Ramos (cell line): ENCODE measurements around the gene C1R.

ENCODE experiments used
- in situ Hi-C: fragments of 300-500 bp; cut with MboI; formaldehyde crosslinking; loops from one replicate; pipeline ENCODE4 v1.14.3; 2022; ENCODE audit warnings: low sequenced_read_pairs; ENCODE audit not compliant: unreplicated experiment

The C1R gene

DNA sequence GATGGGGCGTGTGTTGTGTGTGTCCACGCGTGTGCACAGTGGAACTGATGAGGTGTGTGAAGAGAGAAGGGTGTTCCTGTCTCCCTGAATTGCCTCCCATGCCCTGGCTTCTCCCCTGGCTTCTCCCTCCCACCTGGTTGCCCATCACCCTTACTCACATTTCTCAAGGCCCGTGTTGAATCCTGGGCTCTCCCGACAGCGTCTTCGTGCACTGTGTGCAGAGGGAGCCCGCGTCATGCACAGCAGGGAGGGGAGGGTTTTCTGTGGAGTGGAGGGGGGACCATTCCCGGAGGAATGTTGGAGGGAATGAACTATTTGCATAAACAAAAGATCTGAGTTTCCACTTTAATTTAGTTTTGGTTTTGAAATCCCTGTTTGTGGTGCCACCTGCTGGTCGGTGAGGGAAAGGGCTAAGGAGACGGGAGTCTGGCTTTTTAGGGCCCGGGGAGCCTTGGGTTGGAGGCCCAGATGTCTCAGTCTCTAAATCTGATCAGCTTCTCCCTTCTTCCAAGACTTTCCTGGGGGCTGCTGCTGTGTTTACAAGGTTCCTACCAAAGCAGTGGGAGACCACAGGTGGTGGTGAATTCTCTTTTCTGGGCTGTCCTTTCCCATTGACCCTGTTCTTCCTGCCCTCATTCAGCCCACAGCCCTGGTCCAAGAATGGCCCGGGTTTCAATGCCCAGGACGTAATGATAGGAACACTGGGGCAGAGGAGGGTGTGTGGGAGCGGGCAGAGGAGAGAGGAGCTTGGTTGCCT, at the start of gene C1R:
C1R (minus strand) TSS at position 217 of the 757 bp plus-strand sequence; CDS start at position 160, 57 bp downstream.
- in situ Hi-C loops: loop anchor here (5.0 kb wide), 1 partner anchor 160 kb away; no protein-coding TSS in a partner anchor

DNA sequence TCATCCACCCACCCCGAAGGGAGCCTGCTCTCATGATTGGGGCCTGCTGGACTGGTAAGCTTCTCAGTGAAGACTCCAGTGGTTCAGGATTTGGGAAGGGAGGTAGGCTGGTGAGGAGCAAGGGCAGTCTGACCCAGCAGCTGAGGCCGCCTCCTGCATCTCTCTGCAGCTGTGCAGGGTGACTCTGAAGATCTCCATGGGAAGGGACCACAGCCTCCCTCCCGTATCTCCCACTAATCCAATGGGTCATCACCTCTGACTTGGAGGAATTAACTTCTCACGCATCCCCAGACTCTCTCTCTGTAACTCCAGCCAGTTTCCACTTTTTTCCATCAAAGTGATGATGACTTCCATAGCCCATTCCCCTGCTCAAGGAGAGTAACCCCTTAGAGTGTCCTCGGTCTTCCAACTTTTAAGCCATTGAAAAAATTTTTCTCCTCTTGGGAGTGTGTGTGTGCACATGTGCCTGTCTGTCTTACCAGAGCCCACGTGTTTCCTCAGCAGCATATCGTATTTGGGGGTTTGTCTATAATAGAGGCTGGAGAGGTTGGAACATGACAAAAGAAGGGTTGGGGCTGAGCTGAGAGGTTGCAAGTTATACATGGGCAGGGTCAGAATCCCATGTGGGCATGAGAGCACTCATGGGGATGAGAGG, 49.2 kb upstream of the C1R start:
- in situ Hi-C loops: no loop called here

DNA sequence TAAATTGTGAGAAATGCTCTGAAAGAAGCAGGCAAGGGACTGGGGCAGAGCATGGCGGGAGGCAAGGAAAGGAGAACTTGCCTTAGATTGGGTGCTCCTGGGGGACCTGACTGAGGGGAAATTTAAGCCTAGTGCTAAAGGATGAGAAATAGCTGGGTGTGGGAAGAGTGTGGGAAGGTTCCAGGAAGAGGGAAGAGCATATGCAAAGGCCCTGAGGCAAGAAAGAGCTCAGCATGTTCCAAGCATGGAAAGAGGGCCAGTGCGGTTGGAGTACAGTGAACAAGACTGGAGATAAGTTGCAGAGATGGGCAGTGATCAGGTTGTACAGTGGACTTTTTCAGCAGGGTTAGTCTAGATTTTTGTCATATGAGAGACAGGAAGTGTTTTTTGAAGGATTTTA, 47.0 kb upstream of the C1R start:
- in situ Hi-C loops: no loop called here

DNA sequence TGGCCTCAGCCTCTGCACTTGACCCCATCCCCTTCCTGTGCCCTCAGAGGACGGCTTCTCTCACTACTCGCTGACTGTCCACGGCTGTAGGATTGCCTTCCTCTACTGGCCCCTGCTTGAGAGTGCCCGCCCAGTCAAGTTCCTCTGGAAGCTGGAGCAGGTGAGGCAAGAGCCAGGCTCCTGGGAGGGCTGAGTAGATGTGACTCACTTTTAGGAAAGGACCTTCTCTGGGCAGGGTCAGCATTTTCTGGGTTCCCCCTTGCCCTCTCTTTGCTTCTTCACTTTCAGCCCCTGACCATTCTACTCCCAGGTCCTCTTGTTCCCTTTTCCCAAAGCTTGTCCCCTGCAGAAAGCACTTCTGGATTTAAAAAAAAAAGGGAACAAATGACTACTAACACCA, 45.7 kb upstream of the C1R start:
- in situ Hi-C loops: no loop called here

DNA sequence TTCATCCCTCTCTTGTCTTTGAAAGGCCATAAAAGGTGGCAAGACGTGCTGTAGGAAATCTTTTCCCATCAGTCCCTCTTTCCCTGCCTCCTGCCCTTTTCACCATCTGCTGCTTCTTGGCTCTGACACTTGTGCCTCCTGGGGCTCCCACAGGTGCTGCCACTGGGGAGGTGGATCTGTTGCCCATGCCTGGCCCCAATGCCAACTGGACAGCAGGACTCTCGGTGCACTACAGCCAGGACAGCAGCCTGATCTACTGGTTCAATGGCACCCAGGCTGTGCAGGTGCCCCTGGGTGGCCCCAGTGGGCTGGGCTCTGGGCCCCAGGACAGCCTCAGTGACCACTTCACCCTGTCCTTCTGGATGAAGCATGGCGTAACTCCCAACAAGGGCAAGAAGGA, 44.4 kb upstream of the C1R start:
- in situ Hi-C loops: no loop called here

DNA sequence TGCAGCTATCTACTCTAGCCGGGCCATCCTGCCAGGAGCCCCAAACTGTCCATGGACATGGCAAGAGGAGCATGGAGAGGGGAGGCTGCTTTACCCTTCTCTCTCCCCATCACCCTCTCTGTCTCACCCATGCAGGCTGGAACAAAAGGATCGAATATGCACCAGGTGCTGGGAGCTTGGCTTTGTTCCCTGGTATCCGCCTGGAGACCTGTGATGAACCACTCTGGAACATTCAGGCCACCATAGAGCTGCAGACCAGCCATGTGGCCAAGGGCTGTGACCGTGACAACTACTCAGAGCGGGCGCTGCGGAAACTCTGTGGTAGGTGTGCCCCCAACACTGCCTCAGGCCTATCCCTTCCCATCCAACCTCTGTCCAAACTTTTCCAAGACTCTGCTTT, 43.8 kb upstream of the C1R start:
- in situ Hi-C loops: no loop called here

DNA sequence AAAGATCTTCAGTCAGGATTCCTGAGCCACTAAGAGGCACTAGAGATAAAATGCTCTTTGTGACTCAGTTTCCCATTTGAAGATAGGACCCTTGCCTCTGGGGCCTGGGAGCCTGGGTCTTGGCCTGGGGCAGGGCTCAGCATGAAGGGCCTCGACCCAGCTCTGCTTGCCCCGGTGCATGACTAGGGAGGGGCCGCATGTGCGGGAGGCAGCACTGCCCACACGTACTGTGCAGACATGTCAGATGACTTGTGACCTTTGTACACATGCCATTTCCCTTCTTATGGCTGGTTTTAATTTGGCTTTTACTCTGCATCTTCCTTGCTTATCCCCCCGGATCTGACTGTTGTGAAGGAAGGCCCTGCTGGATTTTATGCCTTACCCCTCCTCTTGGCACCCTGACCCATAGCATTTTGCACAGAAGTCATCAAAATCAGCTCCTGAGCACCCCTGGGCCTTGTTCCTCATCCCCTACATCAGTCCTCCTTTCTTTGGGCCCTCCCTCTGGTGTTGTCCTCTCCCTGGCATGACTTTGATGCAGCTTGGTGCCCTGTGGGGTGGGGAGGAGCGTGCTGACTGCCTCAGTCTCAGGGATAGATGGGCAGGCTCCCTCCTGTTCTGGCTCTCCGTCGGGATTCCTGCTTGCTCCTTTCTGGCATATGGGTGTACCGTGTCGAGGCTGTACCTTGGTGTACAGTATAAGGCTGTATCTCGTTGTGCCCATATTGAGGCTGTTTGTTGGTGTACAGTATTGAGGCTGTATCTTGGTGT, 42.3 kb upstream of the C1R start:
- in situ Hi-C loops: no loop called here

DNA sequence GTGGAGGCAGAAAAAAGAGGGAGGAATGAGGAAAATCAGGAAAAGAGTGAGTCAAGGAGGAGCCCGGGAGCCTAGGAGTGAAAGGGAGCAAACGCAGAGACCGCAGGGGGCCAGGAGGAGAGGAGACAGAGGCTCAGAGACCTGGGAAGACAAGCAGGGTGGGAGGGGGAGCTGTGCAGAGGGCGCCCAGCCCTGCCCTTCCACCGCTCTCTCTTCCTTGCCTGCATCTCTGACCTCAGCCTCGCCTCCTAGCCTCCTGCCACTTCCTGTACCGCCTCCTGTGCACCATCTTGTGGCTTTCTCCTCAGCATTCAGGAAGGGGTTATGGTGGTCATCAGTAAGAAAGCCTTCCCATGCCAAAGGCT, 39.2 kb upstream of the C1R start:
- in situ Hi-C loops: no loop called here

DNA sequence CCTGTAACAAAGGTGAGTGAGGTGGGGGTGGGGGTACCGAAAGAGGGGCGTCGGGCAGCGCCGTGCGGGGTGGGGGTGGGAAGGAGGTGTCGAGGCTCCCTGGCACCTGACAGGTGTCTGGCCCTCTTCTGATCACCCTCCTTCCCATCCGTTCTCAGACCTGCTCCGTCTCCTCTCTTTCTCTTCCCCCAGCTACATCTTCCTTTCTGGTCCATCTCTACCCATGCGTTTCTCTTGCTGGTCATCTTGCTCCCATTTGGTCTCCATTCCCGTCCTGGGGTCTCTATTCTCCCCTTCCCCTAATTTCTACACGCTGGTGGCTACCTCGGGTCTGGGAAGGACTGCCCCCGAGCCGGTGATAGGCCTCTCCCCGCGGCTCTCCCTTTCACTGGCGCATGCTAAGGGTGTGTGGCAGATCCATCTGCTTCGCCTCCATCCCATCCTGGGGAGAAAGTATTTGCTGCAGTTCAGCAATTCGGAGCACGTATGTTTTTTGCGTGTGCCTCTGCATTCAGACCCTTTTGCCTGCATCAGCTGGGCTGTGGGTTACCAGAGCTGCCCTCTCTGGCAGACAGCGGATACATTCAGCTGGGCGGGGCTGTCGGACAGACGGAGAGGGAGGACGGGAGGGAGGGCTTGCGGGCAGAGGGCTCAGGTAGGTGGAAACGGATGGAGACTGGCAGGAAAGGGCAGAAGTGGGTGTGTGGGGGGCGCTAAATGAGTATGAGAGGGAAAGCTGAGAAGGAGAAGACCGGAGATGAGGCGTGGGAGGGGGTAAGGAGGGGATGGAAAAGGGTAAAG, 38.7 kb upstream of the C1R start:
- in situ Hi-C loops: no loop called here

DNA sequence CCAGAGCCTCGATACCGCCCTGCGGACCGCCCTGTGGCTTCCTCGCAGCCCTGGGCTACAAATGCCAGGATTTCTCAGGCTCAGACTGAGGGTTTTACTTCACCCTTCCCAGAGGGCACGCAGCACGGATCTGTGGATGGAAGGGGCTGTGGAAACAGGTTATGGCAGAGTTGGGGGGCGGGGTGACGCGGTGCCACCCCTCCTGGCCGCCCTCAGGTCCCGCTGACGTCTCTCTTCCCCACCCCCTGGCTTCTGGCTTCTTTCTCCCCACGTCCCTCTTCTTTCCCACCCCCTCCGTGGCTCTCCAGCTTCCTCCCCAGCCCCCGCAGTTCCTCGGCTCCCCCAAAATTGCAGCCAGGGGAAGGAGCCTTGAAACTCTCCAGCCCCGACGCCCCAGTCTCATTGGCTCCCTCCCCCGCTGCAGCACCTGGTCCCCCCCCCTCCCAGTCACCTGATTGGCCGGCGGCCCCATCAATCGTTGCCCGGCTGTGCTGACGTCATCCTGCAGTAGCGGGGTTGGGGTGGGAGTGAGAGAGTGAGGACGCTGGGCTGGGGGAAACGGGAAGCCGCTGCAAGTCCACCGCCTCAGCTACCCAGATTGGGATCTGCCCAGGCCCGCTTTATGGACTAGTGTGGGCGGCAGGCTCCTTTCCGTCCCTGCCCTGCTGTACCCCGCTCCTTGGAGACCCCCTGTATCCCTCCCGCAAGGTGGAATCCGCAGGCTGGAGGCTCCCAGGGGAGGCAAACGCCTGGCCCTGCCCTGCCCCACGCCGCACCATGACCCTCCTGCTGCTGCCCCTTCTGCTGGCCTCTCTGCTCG, 37.8 kb upstream of the C1R start, which contains the start of gene CLSTN3:
CLSTN3 (plus strand) TSS at position 500 of the 820 bp plus-strand sequence; CDS start at position 778, 278 bp downstream.
- in situ Hi-C loops: no loop called here

DNA sequence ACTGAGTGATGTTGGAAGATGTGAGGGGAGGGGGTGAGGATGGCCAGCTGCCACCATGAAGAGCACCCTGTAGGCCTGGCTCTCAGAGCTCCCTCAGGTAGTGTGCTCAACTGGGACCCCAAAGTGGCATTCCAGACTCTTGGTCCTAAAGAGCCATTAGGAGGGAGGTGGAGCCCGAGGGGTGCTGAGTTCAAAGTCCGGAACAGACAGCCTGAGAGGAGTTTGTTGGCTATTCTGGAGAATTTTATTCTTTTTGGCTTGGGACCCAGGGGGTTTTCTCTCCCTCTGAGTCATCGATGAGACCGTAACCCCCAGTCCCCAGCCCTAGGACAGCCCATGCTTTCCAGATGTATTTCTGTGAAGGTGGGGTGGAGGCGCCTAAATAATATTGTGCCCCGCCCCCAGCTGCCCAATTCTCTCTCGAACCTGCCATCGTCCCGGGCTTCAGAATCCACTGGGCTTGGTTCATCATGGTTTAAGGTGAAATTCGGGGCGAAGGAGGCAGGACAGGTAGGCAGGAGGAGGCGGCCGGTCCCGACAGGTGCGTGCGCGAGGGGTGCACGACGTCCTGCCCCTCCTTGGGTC, 37.1 kb upstream of the C1R start:
- in situ Hi-C loops: no loop called here

DNA sequence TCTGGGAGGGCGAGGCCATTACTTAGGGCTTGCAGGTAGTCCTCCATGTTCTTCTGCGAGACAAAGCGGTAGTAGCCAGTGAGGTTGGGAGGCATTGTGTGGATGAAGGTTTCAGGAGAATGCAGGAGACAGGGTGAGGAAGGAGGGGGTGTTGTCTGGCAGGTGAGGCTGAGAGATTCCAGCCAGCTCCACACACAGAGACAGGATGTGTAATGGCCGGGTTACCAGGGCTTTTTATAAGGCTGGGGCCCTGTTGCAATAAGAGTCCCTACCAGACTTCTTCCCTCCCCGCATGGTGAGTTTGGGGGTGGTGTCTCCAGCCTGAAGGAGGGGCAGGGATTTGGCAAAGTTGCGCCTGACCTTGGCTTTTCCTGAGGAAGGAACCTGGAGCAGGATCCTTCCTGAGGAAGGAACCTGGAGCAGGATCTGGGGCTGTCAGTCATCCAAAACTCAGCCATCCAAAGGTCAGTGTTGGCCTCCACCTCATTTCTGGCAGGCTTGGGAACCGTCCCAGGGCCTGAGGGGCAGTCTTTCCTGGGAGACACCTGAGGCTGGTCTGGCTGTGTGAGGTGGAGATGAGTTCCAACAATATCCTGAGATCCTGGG, 36.5 kb upstream of the C1R start, which contains the start of gene RBP5:
RBP5 (minus strand) TSS at position 209 of the 606 bp plus-strand sequence; CDS start at position 95, 114 bp downstream.
- in situ Hi-C loops: no loop called here

DNA sequence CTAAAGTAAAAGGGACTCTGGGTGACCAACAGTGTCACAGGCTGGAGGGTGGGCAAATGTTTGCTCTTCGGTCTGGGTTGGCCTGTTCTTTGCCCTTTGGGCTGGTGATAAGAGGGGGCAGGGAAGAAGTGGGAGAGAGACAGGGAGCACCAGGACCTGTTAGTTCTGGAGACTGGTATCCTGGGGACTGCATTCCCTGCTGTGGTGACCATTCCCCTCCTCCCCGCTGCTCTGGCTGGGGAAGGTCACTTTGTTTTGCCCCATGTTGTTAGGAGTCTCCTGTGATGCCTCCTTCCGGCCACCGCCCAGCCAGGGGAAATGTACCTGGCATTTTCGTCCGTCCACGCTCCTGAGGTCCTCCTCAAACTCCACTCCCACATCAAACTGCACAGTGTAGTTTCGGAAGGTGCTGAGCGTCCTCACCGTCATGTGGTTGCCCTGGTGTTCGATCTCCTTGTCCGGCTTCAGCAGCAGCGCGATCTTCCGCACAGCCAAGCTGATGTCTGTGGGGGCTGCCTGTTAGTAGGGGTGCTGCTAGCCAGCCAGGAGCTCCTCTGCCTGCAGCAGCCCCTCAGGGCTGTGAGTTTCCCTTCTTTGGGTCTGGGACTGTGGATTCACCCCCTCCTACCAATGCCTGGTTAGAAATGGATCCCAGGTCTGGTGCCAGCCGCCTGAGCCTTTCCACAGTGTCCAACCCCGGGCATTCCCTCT, 35.8 kb upstream of the C1R start:
- in situ Hi-C loops: no loop called here

DNA sequence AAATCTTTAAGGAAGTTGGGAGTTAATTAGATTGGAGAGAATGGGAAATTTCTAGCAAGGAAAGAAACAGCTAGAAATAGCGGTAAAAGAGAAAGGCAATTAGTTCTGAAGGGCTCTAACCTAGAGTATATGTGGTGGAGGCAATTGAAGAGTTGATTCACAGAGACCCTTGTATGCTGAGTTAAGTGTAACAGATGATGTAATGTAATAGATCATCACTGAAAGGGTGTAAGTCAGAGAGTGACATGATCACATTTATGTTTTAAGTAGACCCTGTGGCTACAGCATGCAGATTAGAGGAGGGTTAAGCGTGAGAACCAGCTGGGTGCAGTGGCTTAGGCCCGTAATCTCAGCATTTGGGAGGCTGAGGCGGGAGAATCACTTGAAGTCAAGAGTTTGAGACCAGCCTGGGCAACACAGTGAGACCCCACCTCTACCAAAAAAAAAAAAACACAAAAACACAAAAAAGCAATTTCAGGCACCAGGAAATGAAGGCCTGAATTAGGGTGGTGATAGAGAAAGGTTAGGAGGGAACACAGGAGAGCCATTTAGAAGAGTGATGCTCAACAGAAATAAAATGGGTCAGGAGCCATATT, 33.5 kb upstream of the C1R start:
- in situ Hi-C loops: no loop called here

DNA sequence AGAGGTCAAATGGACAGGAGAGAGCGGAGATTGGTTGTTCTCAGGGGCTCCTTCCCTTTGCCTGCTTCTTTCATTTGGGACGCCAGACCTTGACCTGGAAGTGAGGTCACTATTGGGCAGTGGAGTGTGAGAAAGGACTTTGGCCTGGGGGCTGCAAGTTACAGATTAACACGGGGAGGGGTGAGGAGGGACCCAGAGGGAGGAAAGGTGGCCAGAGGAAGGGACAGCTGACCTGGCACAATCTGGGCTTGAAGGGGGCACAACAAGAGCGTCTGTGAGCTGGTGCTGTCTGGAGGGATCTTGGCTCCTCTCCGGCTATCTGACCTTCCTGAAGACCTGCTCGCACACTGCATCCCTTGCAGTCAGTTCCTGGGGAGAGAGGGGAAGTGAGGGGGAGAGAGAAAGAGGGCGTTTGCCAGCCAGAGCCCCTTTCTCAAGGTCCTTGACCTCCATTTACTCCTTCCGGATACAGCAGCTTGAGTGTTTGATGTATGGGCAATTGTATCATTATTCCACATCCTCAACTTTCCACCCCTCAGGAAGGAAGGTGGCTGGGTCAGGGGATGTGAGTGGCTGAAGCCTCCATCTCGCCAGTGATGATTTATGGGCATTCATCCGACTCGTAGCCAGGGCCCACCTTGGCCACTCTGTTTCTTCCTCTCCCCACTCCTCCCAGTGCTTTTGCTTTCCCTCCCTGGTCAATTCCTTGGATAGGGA, 31.7 kb upstream of the C1R start:
- in situ Hi-C loops: no loop called here

DNA sequence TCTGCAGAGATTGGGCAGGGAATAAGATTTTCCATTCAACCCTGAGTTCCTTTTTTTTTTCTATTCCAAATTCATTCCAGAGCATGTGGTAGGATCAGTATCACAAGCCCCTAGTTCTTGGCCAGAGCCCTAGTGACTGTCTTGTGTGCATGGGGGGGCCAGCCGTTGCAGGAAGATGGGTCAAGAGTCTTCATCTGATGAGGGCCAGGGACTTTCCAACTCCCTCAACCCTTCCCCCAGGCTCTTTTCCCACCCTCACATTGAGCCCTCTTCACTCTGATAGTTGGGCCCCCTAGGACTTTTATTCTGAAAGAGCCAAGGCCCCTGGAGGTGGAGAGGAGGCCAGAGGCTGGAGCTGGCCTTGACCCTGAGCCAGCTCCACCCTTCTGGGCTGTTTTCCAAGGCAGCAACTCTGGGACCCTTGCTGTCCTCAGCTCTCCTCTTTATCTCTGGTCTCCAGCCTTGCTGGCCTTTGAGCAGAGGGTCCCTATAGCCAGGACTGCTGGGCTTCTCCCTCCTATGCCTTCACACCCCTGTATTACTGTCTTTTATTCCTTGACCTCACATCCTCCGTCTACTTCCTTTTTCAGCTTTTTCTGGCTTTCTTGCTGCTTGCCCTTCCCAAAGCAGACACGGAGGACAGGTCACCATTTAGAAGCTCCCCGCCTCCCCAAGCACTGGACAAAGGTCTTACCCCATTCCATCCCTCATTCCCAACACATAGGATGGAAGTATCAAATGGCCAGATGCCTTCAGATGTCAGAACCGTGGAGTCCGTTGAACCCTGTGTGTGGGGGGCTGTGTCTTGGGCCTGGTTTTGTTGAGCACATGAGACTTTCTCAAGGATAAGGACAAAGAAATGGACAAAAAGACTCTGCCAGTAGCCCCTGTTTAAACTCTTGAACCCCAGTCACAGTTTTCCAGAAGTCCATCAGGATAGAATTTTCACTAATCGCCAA, 30.8 kb upstream of the C1R start:
- in situ Hi-C loops: no loop called here
